ENCODE measurements around the gene CDC34. TPM values are rescaled to one million over a fixed set of nuclear protein-coding genes. Genes with fewer than 3 reads are reported as not detected.

Gene CDC34
- total and polyA plus RNA-seq, 9 of the 15 experiments (the other 6 are each of a cell fraction or from before 2014, with no cell fraction given) = 0.80 to 203 (median 65.5) TPM

DNA sequence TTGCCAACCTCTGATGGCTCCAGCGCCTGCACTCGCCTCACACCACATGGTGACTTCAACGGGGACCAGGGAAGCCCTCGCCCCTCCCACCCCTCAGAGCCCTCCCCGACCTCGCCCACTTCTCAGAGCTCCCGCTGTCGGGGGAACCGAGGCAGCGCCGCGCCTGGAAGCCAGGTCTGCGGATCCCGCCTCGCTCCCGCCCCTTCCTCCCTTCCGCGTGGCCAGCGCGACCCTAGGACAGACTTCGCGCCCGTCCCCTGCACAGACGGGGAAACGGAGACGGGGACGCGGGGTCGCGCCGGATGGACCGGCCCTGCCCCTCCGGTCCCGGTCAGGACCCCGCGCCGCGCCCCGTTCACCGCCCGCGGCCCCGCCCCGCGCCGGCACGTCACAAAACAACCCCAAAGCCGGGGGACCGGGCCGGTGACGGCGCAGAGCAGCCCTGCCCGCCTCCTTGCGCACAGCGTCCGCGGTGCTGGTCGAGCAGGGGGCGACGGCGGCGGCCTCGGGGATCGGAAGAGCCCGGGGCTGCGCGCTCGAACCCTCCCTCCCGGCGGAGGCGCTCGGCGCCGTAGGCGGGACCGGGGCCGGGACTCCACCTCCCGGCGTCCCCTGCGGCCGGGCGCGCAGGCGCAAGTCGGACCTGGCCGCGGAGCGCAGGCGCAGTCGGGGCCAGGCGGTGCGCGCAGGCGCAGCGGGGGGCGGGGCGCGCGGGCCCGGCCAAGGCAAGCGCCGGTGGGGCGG is 379 bp upstream of the CDC34 start (continued):
- TF ChIP-seq SMAD2 (IDR thresholded peaks at IDR 0.05; ENCODE audit: low read depth, low read length) (no peak), HDAC3 (IDR thresholded peaks at IDR 0.05; ENCODE audit: borderline replicate concordance, partially characterized antibody) (no peak), TAF9B (IDR thresholded peaks at IDR 0.05; ENCODE audit: partially characterized antibody) (no peak), JUN (IDR thresholded peaks at IDR 0.05; ENCODE audit: borderline replicate concordance, low read depth, low read length) (no peak), JUN (CRISPR knock-in tag; IDR thresholded peaks at IDR 0.05; ENCODE audit: borderline replicate concordance) (no peak), HMGN3 (IDR thresholded peaks at IDR 0.05; ENCODE audit: borderline replicate concordance, extremely low read depth, insufficient read length, low read depth, low read length) (no peak), CHD4 (IDR thresholded peaks at IDR 0.05; ENCODE audit: insufficient read depth, insufficient replicate concordance, low read depth, low read length, poor library complexity, severe bottlenecking) (no peak), RBM14 (IDR thresholded peaks at IDR 0.05; ENCODE audit: borderline replicate concordance, insufficient read depth, low read depth, low read length) (no peak), NFE2L1 (tag; IDR thresholded peaks at IDR 0.05; ENCODE audit: borderline replicate concordance, low read depth) (no peak), ZNF384 (IDR thresholded peaks at IDR 0.05; ENCODE audit: low read depth, low read length) (no peak), HSF4 (CRISPR knock-in tag; IDR thresholded peaks at IDR 0.05; ENCODE audit: borderline replicate concordance) (no peak)
- TF ChIP-seq, protein P1, sequence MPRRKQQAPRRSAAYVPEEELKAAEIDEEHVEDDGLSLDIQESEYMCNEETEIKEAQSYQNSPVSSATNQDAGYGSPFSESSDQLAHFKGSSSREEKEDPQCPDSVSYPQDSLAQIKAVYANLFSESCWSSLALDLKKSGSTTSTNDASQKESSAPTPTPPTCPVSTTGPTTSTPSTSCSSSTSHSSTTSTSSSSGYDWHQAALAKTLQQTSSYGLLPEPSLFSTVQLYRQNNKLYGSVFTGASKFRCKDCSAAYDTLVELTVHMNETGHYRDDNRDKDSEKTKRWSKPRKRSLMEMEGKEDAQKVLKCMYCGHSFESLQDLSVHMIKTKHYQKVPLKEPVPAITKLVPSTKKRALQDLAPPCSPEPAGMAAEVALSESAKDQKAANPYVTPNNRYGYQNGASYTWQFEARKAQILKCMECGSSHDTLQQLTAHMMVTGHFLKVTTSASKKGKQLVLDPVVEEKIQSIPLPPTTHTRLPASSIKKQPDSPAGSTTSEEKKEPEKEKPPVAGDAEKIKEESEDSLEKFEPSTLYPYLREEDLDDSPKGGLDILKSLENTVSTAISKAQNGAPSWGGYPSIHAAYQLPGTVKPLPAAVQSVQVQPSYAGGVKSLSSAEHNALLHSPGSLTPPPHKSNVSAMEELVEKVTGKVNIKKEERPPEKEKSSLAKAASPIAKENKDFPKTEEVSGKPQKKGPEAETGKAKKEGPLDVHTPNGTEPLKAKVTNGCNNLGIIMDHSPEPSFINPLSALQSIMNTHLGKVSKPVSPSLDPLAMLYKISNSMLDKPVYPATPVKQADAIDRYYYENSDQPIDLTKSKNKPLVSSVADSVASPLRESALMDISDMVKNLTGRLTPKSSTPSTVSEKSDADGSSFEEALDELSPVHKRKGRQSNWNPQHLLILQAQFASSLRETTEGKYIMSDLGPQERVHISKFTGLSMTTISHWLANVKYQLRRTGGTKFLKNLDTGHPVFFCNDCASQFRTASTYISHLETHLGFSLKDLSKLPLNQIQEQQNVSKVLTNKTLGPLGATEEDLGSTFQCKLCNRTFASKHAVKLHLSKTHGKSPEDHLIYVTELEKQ (CRISPR knock-in tag; IDR thresholded peaks at IDR 0.05) = no peak
- TF ChIP-seq, protein P2, sequence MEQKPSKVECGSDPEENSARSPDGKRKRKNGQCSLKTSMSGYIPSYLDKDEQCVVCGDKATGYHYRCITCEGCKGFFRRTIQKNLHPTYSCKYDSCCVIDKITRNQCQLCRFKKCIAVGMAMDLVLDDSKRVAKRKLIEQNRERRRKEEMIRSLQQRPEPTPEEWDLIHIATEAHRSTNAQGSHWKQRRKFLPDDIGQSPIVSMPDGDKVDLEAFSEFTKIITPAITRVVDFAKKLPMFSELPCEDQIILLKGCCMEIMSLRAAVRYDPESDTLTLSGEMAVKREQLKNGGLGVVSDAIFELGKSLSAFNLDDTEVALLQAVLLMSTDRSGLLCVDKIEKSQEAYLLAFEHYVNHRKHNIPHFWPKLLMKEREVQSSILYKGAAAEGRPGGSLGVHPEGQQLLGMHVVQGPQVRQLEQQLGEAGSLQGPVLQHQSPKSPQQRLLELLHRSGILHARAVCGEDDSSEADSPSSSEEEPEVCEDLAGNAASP (IDR thresholded peaks at IDR 0.05) = no peak
- TF ChIP-seq, protein P3, sequence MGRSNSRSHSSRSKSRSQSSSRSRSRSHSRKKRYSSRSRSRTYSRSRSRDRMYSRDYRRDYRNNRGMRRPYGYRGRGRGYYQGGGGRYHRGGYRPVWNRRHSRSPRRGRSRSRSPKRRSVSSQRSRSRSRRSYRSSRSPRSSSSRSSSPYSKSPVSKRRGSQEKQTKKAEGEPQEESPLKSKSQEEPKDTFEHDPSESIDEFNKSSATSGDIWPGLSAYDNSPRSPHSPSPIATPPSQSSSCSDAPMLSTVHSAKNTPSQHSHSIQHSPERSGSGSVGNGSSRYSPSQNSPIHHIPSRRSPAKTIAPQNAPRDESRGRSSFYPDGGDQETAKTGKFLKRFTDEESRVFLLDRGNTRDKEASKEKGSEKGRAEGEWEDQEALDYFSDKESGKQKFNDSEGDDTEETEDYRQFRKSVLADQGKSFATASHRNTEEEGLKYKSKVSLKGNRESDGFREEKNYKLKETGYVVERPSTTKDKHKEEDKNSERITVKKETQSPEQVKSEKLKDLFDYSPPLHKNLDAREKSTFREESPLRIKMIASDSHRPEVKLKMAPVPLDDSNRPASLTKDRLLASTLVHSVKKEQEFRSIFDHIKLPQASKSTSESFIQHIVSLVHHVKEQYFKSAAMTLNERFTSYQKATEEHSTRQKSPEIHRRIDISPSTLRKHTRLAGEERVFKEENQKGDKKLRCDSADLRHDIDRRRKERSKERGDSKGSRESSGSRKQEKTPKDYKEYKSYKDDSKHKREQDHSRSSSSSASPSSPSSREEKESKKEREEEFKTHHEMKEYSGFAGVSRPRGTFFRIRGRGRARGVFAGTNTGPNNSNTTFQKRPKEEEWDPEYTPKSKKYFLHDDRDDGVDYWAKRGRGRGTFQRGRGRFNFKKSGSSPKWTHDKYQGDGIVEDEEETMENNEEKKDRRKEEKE (IDR thresholded peaks at IDR 0.05; ENCODE audit: borderline replicate concordance in 1 of 2, control insufficient read depth in 1 of 2, low read depth in 2 of 2, low read length in 1 of 2) = no peak
- TF ChIP-seq, protein P4, sequence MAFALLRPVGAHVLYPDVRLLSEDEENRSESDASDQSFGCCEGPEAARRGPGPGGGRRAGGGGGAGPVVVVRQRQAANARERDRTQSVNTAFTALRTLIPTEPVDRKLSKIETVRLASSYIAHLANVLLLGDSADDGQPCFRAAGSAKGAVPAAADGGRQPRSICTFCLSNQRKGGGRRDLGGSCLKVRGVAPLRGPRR (CRISPR knock-in tag; IDR thresholded peaks at IDR 0.05) = no peak
- TF ChIP-seq, protein P5, sequence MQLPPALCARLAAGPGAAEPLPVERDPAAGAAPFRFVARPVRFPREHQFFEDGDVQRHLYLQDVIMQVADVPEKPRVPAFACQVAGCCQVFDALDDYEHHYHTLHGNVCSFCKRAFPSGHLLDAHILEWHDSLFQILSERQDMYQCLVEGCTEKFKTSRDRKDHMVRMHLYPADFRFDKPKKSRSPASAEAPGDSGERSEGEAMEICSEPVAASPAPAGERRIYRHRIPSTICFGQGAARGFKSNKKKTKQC (CRISPR knock-in tag; IDR thresholded peaks at IDR 0.05) = no peak

Measured in K562 (cell line).